Stimulated activated CD4-positive, alpha-beta T cell treated with anti-CD3 and anti-CD28 coated beads, TNF-alpha, amount 100 ng/mL, for 4 hours (primary cell): ENCODE data around the gene OR14A2.
"Not testable (repeated sequence)": the region's sequence is repeated elsewhere in the genome, so short reads cannot be mapped to it uniquely, and the experiment has no call there.

ENCODE experiments used
- DNase-seq, 3 experiments: peaks; one replicate each; pipeline ENCODE4 v3.0.0-alpha.2; 2020; ENCODE audit warnings: low read depth in 3 of 3

Gene OR14A2

DNA sequence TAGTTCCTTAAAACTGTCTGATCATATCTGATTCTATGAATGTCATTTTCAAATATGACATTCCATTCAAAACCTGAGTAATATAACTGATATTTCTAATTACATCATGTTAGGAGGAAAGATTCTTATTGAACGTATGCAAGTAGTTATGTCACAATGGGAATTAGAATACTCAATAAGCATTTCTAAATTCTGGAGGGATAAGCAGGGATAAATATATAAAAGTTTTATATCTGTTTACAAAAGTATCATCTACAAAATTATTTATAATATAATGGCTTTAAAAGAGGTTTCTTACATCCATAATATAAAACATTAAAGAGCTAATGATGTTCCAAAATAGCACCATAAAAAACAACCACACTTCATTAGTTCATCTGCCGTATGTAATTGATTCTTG, at the start of gene OR14A2:
Gene OR14A2, minus strand, starts transcription at position 101 of the 400 bp plus-strand sequence.
- no peak for DNase-seq

DNA sequence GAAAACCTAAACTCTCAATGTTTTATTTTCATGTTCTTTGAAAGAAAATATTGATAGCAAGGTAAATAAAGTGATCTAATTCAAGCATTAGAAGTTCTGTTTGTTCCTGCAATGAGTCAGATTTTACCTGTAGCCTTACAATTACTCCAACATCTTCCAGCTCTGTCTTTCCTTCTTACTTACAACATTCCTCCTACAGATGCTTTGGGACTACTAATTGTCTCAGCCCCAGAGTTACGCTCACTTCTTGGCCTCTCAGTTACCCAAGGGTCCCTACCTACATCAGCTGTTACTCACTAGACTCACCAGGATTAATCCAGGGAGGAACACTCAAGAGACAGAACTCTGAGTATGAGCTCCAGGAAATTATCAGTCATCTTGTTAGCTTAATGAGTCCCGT, 49.6 kb upstream of the OR14A2 start:
- DNase-seq, result no peak

DNA sequence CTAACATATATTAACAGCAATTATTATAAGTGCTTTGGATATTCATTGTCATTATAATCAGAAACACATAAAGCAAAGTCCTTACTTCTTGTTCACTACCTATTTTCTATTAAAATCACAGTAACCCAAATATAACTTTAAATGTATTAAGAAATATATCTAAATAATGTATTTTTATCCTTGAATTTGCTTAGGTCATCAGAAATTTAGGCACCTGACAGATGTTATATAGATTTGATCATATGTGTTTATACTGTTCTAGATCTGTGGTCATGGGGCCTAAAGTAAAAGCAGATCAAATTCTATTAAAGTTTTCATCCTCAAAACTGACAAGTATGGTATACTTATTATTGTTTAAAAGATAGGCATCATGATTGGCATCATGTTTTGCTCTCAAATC, 21.7 kb upstream of the OR14A2 start:
- no peak for DNase-seq

DNA sequence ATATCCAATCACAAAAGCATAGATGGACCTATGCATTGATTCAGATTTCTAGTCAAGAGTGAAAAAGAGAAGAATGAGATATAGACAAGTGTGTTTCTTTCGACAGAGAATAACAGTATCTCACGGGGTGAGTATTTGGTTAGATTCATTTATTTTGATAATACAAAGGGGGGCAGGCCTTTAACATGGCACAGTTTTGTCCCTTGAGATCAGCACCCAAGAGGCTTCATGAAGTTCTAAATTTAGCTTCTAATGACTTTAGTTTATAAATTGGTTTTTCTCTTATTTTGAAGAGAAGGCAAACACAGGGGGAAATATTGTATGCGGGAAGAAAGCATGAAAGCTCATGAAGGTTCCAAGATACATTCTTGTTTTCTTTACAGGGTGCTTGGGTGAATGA, 12.5 kb upstream of the OR14A2 start, which contains the start of gene OR1C1:
Gene OR1C1, minus strand, starts transcription at position 101 of the 400 bp plus-strand sequence. CDS start 2,150 bp downstream, outside the sequence.
- no peak for DNase-seq

DNA sequence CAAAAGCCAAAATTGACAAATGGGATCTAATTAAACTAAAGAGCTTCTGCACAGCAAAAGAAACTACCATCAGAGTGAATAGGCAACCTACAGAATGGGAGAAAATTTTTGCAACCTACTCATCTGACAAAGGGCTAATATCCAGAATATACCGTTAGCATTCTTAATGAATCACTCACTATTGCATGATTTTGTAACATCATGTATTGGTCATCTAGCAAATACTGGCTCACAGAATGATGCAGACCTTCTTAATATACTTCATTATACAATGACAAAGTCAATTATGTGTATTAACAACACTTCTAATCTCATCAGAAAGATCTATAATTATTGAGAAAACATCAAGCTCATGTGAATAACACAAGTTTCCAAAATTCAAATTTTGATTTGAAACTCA, 6.4 kb upstream of the OR14A2 start:
- DNase-seq, result not testable (repeated sequence)

- DNase-seq, result no peak
Observed at GRCh38 chr1:247749870-247750269, 1.9 kb upstream of the OR14A2 start.

- DNase-seq, result no peak
Observed at GRCh38 chr1:247747616-247748015, 325 bp downstream of the OR14A2 start.

DNA sequence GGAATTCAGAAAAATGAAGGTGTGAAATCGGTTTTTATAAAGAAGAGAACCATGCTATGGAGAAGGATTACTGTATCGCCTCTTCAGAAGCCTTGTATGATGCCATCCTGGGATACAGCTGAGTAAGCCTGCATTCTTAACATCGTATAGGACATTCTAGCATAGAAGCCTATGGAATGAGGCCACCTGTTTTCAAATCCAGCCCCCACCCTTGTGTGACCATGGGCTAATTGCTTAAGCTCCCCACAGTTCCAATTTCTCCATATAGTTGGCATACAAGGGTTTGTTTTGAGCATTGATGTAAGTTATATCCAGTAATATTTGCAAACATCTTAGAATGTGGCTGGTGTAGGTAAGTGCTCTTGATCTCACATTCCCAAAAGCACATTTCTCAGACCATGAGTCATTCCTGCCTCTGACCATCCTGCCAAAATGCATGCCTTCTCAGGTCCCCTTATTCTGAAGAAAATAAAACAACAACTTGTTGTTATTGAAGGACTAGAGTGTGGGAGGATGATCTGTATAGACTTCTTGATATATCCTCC, 1.5 kb downstream of the OR14A2 start:
- no peak for DNase-seq

DNA sequence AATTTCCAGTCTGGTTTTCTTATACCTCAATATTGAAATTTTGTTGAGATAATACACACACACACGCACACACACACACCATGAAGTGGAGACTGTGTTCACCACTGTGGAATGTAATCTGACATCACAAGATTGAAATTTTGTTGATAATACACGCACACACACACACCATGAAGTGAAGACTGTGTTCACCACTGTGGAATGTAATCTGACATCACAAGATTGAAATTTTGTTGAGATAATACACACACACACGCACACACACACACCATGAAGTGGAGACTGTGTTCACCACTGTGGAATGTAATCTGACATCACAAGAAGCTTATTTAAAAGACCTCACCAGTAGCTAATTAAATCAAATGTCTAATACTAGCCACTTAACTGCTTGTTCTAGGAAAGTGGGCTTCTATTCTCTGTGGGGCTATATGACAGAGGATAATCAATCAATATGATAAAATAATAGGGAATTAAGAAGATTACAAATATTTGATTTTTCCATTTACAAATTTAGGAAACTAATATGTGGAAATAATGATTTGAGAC, 5.7 kb downstream of the OR14A2 start:
- DNase-seq, result not testable (repeated sequence)

- DNase-seq, result no peak
Observed at GRCh38 chr1:247741756-247742155, 6.2 kb downstream of the OR14A2 start.

- no peak for DNase-seq
Observed at GRCh38 chr1:247740721-247741120, 7.2 kb downstream of the OR14A2 start.

GRCh38 chr1:247738315-247738714, 9.6 kb downstream of the OR14A2 start, which contains the start of gene OR14K1:
TSS of gene OR14K1 (plus strand) at chr1:247738615. CDS start at chr1:247738615, 0 bp downstream.
- no peak for DNase-seq

- DNase-seq, result no peak
Observed at GRCh38 chr1:247721222-247721621, 26.7 kb downstream of the OR14A2 start.

DNA sequence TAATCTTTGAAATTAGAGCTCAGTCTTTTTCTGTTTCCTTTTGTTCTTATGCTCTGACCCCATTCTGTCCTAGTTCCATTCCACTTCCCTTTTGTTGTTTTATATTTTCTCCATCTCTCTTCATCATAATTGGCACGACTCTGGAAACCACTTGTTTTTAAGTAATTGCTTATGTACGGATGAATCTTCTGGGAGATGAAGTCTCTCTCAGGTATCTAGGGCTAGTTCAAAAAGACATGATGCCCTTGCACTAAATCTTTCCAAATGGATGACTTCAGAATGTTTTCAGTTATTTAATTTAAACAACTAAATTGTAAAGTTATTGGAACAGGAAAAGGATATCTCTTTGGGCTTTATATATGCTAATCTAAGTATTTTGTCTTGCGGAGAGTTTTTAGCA, 31.4 kb downstream of the OR14A2 start, which contains the start of gene OR6F1:
Gene OR6F1, minus strand, starts transcription at position 101 of the 400 bp plus-strand sequence. CDS start 3,891 bp downstream, outside the sequence.
- no peak for DNase-seq

DNA sequence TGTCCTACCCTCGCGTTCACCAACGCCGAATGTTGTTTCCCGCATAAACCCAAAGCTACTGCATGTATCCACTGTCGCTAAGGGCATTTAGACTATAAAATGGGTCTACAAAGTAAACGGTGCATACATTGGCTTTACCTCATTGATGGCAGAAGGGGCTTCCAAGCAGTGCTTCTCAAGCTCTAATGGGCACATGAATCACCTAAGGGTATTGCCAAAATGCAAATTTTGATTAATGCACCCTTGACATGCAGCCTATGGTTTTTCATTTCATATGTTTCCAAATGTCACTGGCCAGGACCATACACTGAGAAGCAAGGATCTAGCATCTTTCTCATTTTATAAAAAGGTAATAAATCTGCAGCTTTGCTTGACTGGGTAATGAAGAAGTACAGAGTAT, 34.2 kb downstream of the OR14A2 start:
- no peak for DNase-seq

- DNase-seq, result not testable (repeated sequence)
Observed at GRCh38 chr1:247710681-247711080, 37.3 kb downstream of the OR14A2 start.

- DNase-seq, result no peak
Observed at GRCh38 chr1:247701338-247701737, 46.6 kb downstream of the OR14A2 start.

DNA sequence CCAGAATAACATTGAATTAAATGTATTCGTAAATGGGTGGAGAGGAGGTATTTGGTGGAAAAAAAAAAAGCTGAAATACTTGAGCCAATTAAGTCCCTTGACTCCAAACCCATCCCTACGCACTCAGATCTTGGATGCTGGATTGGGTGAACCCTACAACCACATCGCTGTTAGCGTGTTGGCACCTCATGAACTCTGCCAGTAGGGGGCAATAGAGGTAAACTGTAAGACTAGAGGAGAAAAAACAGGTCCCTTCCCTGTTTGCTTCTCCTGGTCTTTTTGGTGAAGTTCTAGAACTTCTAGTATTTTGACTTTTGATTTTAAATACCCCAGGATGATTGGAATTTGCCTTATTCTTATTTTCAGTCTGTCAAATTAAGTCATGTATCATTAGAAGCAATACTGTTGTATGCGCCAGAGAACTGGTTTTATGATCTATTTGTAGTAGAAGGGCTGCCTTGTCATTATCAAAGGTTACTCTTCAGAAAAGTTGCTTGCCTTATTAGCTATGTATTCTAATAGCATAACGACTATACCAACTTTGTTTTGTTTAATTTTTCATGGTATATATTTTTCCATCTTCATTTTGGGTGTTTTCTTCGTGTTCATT, 66.5 kb downstream of the OR14A2 start:
- DNase-seq, result no peak

GRCh38 chr1:247680171-247680570, 67.8 kb downstream of the OR14A2 start:
- DNase-seq, result no peak

GRCh38 chr1:247679639-247680038, 68.3 kb downstream of the OR14A2 start, which contains the start of gene OR13G1:
TSS of gene OR13G1 (minus strand) at chr1:247679739. CDS start at chr1:247673041, 6,698 bp downstream.
- no peak for DNase-seq
